Inferior parietal cortex (tissue), 1 donor: ENCODE measurements around the gene ATP2A3.

Experiments
- DNase-seq: peaks from one replicate; pipeline ENCODE4 v3.0.0-alpha.2; 2016; ENCODE audit errors: extremely low spot score

ATP2A3 gene

DNA sequence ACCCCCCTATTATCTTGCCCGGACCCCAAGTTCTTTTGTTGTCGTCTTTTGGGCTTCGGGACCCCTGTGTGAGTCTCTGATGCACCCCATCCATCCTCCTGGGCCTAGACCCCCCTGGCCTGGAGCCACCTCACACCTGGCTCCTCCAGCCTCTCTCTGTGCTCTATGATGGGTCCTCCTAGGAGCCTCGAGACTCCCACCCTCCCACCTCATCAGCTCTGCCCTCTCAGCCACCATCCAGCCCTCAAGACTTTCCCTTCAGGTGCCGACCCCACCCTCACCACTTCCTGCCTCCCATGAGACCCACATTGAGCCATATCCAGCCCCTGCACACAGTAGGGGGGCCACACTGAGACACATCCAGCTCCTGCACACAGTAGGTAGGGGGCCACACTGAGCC lies 8.7 kb upstream of the ATP2A3 start:
- no peak for DNase-seq

DNA sequence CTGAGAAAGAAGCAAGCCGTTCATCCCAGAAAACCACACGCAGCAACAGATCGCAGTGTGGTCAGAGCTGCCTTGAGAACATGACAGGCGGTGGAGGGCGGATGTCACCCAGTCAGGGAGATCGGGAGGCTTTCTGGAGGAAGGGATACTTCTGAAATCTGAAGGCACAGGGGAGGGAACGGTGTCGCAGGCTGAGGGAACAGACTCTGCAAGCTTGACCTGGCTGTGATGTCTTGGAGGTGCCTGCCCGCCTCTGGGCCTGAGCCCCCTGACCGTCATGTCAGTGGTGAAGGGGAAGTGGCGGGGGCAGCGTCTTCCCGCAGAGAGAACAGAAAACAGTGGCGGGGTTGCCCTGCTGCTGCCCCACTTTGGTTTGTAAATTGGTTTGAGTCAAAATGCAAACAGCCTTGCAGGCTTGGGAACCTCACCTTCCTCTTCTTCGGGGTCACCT lies 8.1 kb upstream of the ATP2A3 start:
- DNase-seq = no peak

DNA sequence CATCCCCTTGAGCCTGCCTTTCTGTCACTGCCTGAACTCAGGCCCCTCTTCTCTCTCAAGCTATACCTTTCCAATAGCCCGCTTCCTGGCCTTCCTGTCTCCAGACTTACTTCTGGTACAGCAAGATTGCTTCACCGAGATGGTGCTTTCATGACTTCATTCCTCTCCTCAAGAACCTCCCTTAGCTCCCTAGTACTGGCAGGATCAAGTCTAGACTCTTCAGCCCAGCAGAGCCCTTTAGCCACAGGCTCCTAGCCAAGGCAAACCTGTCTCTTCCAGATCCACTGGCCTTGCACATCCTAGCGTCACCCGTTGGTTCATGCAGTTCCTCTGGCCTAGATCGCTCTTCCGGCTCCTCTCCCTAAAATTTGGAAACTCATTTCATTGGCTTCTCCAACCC lies 6.4 kb upstream of the ATP2A3 start:
- DNase-seq = no peak

DNA sequence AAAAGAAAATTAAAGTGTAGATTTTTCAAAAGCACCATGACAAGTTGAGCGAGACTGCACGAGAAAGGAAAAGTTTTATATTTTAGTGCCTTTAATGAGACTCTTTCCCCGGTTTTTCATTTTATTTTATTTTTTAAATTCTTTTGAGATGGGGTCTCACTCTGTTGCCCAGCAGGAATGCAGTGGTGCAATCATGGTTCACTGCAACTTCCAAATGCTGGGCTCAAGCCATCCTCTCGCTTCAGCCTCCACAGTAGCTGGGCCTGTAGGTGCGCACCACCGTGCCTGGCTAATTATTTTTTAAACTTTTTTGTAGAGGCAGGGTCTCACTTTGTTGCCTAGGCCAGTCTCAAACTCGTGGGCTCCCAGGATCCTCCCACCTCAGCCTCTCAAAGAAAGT lies 5.7 kb upstream of the ATP2A3 start:
- no peak for DNase-seq

DNA sequence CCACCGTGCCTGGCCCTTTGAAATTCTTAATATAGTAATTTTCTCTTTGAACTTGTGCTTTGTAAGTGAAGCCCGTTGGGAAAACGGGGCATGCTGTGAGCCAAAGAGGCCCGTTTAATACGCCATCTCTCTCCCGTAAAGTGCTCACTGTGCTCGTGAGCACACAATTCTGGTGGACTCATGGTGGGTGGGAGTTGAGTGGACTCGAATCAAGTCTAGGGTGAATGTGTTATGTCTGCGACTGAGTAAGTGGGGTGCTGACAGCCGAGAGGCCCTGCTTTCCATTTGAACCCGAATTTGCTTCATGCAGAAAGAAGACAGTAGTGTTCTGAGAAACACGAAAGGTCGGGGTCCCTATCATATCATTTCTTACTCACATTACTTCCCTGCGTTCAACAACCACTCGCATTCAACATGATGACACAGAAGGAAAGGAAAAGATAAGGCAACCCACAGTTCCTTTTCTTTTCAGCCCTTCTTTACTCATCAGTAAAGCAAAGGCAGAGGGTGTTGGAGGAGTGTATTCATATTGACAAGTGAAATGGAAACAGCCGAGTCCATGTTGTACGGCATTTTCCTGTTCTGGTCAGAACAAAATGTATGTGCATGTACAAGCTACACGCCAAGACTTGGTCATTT lies 4.8 kb upstream of the ATP2A3 start:
- DNase-seq = no peak

DNA sequence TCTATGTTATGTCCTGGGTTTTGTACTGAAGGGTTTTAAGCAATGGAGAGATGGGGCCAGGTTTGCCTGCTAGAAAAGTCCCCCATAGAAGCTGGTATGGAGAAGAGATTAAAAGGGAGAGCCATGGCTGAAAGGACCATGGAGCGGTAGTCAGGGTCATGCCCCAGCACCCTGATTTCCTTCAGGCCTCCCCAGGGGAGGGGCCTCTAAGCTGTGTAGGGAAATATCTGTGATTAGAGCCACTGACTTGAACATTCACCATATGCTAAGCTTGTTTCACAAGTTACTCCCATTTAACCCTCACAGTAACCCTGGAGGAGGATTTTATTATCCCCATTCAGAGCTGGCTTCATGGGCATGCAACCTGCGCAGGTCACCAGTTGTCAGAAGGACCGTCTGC lies 3.8 kb upstream of the ATP2A3 start:
- no peak for DNase-seq

DNA sequence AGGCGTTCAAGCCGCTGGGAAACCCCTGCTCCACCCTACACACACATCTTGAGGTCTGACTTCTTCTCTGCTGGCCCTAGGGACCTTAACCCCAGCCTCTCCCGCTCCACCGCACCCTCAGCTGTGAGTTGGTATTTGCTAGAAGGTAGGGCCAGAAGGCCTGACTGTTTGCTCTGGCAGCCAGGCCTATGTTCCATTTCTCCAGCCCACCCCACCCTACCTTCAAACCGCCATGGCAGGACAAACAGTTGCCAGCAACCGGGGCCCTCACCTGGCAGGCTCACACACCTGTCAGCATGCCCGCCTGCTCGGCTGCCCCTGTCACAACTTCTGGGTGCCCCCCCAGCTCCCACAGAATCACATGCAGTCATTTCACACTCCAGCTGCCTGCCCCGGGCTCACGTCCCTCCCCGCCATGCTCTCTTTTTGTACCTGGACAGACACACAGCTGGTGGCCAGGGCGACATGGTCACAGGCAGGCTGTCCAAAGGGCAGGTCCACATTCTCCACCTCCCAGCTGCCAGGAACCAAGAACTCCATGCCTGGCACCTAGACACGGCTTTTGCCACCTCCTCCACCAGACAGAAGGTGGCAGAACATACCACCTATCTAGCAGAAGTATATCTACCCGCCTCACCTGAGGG lies 2.6 kb upstream of the ATP2A3 start:
- DNase-seq = no peak

DNA sequence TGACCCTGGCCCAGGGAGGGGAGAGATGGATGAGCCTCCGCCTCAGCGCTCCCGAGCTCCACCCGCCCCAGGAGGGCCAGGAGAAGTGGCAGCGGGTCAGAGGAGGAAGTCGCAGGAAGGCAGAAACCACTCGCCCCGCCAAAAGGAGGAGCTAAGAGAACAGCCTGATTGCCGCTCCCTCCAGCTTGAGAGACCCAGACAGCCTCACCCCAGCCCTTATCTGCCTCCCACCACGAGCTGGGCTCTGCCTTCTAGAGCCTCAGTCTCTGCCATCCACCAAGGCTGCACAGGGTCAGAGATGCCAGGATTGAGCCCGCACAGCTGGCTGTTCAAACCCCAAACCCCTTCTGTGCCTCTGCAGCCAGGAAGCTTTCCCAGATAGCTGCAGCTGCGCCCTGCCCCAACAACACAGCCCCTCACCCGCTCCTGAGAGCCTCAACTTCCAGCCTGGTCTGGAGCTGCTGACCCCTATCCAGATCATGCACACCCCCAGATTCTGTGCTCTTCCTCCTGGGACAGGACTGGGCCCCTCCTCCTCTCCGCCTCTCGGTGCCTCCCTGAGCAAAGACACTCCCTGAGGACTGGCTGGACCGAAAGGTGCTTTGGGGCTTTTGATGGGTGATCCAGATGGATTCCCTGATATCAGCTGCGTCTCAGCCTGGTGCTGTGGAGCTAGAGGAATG lies 1.0 kb upstream of the ATP2A3 start:
- DNase-seq = peak; percentile 8

DNA sequence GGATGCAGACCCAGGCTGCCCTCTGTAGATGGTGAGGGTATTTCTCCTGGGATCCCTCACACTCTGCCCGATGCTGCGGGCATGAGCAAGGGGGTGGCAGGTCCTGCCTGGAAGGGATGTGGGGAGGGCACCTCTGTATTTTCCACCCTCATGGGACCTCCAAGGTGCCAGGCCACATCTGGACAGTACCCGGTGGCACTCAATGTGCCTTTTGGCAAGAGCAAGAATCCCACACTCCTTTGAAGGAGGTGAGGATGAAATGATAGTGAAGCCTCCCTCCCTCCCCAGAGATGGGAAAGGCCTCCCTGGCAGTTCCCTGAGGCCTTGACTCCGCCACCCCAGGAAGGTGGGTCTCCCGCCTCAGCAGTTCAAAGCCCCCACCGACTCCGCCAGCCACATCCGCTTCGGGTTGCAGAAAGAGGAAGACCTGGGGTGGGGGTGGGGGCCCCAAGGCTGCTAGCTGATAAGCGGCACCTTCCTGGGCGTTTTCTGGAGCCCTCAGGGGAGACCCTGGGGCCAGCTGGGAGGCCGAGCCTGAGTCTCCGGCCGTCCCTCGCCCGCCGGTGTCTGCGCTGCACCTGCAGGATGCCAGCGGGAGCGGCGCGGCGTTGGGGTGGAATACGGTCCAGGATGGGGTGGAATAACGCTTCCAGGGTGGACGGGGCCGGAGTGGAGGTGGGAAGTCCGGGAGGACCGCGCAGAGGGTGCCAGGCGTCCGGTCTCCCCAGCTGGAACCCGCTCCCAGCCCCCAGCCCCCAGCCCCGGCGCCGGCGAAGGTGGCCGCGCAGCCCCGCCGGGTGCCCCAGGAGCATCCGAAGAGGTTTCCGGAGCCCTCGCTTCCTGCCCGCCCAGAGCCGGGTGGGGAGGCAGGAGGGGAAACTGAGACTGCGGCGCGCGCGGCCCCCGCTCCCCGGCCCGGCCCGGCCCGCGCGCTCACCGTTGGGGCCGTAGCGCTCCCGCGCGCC lies 718 bp downstream of the ATP2A3 start:
- DNase-seq = no peak

DNA sequence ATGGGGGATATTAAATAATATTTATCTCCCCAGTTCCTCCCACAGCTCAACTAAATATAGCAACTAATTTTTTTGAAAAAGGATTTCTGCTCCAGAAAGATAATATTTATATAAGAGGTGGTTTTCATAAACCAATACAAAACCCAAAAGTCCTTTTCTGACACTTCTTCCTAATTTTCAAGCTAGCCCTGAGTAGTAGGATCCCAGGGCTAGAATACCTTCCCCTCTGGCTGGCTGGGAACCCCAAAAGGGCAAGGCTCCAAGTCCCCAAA lies 1.3 kb downstream of the ATP2A3 start:
- DNase-seq = no peak

DNA sequence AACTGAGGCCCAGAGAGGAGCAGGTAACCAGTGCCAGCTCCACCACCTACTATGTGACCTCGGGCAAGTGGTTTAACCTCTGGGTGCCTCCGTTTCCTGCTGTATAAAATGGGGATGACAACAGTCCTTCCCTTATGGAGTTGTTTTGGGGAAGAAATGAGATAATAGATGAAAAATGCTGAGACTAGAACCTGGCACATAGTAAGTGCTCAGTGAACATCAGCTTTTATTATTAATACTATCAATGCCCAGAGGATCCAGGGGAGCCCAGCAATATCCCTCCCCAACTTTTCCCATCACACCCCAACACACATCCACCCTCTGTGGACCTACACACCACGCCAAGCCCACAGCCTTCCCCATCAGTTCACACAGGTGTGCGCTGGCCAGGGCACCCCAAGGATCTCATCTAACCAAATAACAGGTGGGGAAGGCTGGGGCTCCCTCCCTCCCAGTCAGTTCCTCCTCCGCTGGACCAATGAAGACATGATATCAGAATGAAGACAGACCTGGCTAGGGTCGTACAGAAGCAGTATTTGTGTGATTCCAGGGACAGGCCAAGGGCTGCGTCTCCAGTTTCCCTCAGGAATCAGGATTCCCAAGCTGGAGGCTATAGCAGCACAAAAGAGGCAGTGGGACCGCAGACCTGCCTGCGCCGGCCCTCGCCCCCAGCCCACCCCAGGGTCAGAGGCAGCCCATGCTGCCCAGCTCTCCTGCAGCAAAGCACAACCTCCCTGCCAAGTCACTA lies 1.8 kb downstream of the ATP2A3 start:
- DNase-seq = no peak

DNA sequence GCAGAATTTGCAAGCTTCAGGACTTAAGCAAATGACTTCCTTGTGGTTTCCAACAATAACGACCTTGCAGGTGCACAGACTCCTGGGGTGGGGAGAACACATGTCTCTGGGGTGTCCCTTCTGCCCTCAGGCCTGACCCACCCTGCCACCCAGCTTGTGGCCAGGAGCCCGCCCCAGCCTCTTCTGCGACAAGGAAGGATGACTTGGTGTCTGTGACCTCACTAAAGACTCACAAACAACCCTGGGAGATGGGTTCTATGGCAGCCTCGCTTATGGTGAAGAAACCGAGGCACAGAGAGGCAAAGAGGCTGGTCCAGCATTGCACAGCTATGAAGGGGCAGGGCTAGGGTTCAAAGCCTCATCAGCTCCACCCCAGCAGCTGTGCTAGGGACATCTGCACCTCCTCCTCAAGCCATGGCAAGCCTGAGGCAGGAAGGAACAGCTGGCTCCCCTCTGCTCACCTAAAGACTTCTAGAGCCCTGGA lies 2.6 kb downstream of the ATP2A3 start:
- DNase-seq = no peak

DNA sequence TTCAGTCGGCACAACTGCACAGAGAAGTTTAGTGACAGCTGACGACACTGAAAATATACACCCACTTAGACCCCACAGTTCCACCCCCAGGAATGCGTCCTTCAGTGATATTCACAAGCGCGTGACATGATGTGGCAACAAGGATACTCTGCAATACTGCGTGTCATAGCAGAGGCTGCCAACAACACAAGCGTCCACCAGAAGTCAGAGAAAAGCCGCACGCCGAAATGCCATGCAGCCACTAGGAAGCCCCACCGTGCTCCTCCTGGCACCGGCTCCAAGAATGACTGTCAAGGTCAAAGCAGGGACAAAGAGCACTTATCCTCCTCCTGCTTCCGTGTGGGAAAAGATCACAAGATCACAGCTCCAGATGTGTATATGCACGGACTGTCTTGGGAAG lies 3.5 kb downstream of the ATP2A3 start:
- no peak for DNase-seq

DNA sequence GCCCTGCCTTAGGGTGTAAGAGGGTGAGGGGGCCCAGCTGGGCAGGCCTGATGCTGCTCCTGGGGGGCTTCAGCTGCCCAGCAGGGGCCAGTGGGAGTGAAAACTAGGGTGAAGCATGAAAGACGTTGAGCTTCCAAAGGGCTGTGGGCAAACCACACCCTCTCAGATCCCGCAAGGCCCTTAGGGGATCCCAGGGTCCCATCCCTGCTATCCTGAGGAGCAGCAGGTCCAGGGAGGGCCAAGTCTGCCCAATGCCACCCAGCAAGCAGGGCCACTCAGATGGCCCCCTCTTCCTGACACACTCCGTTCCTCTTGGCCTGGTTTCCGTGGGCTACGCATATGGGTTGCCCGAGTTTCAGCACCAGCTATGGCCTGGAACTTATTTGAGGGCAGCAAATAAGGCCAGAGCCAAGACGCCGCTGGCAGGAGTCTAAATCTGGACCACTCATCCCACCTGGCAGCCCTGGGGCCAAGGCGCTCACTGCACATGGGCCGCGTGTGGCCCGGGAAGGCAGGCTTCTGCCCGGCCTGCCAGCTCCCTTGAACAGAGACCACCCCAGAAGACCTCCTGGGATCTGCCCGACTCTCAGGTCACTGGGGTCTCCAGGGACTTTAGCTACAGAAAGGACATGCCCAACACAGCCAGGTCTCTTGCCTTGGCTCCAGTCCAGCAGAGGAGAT lies 4.2 kb downstream of the ATP2A3 start:
- DNase-seq = no peak

DNA sequence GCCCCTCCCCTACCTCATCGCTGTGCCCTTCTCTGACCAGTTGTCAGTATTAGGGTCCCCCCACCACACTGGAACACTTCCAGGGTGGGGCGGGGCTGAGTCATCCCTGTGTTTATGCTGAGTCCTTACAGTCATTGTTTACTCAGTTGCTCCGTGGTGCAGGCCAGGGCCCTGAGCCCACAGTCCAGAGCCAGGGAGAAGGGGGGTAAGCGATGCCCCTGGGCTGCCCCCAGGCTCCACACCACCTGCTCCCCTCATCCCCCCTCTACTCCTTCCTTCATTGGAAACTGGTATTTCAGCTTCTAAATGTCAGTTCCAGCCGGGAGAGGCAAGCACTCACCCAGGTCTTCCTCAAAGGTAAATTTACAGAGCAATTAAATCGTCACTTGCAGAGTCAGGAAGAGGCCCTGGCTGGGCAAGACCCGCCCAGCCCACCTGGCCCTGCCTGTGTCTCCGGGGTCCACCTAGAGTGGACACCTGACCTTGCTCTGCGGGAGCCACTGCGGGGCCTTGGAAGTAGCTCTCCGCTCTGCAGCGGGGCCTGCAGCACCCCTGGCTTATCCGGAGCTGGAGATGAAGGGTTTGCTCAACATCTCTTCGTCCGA lies 4.8 kb downstream of the ATP2A3 start:
- no peak for DNase-seq

DNA sequence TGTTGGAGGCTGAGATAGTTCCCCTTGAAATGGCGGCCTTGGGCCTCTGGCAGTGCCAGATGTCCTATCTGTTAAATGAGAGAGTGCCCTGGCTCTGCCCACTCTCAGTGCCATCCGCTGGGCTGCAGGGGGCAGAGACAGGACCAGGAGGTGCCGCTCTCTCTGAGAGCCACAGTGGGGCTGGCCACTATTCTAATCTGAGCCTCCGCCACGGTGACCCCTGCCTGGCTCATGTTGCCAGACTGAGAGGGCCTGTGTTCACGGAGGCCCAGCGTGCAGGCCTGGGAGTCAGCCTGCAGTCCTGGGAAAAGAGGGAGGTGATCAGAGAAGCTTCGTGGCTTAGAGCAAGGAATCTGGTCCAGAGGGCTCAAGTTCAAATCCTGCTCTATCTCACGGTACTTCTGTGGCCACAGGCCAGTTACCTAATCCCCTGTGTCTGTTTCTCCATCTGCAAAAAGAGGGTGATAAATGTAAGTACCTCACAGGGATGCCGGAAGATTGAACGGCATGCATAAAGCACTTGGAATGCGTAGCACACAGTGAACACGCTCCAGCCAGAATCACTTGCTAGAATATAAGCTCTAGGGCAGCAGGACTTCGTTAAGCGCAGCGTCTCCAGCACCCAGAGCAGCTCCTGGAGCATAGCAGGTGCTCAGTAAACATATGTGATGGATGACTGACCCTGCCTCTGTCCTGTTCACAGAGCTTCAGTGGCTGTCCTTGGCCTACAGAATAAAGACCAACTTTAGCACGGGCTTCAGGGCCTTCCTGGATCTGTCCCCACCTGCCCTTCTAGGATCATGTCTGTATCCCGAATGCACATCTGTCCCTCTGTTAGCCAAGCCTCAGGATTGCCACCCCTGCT lies 6.3 kb downstream of the ATP2A3 start:
- no peak for DNase-seq

DNA sequence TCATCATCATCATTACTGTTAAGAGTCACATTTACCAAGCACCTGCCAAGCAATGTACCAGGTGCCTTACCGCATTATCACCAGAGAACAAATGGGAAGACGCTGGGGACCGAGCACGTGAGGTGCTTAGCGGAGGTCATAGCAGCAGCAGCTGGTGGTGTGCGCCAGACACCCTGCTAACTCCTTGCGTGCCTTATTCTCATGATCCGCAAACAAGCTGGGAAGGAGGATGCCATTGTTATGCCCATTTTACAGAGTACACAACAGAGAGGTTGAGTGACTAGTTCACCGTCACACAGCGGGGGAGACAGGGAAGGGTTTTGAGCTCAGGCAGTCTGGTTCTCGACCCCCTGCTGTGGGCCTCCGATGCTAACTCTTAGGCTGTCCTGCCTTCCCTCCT lies 7.3 kb downstream of the ATP2A3 start:
- no peak for DNase-seq

DNA sequence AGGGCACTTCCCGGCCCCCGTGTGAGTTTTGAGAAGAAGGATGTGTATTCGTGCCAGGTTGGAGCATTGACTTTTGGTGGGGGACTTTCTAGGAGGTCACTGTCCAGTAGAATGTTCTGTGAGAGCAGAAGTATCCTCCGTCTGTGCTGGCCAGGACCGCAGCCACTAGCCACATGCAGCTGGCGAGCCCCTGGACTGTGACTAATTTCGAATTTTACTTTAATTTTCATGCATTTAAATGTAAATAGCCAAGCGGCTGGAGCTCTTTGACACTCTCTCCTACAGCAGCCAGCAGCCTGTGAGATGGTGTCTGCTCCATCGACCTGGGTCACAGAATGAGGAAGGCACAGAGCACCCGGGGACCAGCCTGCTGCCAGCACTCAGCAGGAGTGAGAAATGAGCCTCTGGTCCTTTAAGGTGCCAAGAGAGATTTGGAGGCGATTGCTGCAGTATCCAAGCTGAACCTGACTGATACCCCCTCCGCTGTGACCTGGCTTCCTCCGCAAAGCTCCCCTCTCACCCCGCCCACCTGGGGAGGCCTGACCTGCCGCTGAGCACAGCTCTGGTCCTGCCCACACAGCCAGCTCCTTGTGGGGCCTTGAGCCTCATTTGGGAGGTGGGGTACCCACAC lies 7.8 kb downstream of the ATP2A3 start:
- DNase-seq = no peak

DNA sequence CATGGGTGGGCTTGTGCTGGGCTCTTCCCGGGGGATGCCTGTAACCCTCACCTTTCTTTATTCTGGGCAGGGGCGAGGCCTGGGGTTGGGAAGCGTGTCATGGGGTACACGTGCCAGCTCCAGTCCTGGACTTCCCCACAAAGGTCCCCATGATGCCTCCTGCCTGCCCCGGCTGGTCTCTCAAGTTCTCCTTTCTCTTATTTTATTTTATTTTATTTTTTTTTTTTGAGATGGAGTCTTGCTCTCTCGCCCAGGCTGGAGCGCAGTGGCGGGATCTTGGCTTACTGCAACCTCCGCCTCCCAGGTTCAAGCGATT lies 8.6 kb downstream of the ATP2A3 start:
- no peak for DNase-seq
